ENCODE measurements around the gene PDZRN4.

PDZRN4 gene

DNA sequence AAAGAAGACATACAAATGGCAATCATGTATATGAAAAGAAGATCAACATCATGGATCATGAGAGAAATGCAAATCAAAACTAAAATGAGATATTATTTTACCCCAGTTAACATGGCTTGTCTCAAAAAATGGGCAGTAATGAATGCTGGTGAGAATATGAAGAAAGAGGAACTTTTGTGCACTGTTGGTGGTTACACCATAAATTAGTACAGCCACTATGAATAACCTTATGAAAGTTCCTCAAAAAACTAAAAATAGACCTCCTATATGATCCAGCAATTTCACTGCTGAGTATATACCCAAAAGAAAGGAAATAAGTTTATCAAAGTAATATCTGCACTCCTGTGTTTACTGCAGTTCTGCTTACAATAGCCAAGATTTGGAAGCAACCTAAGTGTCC lies 151.7 kb downstream of the PDZRN4 start:
- no peak overlapping the region for H3K4me2 ChIP-seq (ENCODE audit: low read depth, low read length, poor library complexity, severe bottlenecking)
- no peaks in the 10 kb centered on the region for H3F3A ChIP-seq (ENCODE audit: insufficient read depth)
- no peaks in the 10 kb centered on the region for H3K27me3 ChIP-seq (ENCODE audit: low read length)
- no peak overlapping the region for H3K4me3 ChIP-seq (ENCODE audit: insufficient read depth, low read length, poor library complexity, severe bottlenecking)
- no peaks in the 10 kb centered on the region for H4K20me1 ChIP-seq (ENCODE audit: low read depth, low read length)
- H3K9ac ChIP-seq (ENCODE audit: low read length): no peak overlapping the region
- H2AFZ ChIP-seq (ENCODE audit: low read depth, low read length, severe bottlenecking): no peak overlapping the region
- no peaks in the 10 kb centered on the region for H3K9me3 ChIP-seq (ENCODE audit: insufficient read depth, low read length)
- H3K36me3 ChIP-seq (ENCODE audit: low read length): no peaks in the 10 kb centered on the region
- H3K79me2 ChIP-seq (ENCODE audit: insufficient read depth, low read length): no peaks in the 10 kb centered on the region
- TF ChIP-seq, protein P1, sequence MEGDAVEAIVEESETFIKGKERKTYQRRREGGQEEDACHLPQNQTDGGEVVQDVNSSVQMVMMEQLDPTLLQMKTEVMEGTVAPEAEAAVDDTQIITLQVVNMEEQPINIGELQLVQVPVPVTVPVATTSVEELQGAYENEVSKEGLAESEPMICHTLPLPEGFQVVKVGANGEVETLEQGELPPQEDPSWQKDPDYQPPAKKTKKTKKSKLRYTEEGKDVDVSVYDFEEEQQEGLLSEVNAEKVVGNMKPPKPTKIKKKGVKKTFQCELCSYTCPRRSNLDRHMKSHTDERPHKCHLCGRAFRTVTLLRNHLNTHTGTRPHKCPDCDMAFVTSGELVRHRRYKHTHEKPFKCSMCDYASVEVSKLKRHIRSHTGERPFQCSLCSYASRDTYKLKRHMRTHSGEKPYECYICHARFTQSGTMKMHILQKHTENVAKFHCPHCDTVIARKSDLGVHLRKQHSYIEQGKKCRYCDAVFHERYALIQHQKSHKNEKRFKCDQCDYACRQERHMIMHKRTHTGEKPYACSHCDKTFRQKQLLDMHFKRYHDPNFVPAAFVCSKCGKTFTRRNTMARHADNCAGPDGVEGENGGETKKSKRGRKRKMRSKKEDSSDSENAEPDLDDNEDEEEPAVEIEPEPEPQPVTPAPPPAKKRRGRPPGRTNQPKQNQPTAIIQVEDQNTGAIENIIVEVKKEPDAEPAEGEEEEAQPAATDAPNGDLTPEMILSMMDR (IDR thresholded peaks at IDR 0.05; ENCODE audit: insufficient read depth, low read length, poor library complexity, severe bottlenecking): no peak
- TF ChIP-seq EZH2phosphoT487 (conservative IDR thresholded peaks at IDR 0.05; ENCODE audit: low read length): no peak
- H3K9me2 ChIP-seq (replicated peaks; ENCODE audit: insufficient read depth, low read length): no peaks in the 10 kb centered on the region
- H3K27ac ChIP-seq (ENCODE audit: low read depth, low read length): no peak overlapping the region

DNA sequence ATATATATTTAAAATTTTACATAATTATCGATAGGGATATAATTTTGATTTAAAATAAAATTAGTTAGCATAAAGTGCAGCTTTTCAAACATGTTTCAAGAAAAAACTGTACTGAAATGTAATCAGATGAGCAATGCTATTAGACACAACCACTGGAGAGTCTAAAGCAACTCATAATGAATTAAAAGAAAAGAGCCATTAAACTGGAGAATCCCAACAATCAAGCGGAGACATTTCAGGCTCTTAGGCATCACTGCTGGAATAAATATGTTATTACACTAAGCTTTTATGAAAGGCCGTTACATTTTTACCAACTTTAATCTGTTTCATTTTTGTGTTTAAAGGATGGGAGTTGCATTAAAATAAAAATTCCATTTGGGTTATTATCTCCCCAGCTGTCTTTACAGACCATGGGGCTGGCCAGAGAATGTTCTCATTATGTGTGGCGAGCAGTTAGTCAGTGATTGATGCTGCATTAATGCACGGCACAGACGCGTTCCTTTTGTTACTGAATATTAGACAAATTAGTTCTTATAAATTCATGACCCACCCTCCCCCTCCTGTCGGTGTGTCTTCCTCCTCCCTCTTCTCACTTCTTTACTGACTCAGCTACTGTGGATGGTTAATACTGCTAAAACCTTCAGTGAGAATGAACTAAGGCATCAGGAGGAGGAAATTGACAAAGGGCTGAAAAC lies 156.8 kb downstream of the PDZRN4 start:
- Histone ChIP-seq H3K4me2 (ENCODE audit: low read depth, low read length, poor library complexity, severe bottlenecking) (no peak overlapping the region), H3K27ac (ENCODE audit: low read depth, low read length) (no peak overlapping the region)
- no peak for TF ChIP-seq EZH2phosphoT487 (conservative IDR thresholded peaks at IDR 0.05; ENCODE audit: low read length)

DNA sequence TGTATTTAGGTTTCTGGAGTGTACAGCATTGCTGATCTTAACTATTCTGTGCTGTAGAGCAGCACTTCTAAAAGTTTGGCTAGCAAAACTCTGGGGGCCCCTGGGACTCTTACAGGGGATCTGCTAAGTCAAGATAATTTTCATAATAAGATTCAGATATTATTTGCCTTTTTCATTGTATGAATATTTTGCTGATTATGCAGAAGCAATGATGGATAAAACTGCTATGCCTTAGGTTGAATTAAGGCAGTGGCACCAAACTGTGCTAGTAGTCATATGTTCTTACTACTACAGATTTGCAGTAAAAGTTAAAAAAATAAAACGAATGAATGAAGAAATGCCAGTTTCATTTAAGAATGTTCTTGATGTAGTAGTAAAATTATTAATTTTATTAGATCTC lies 160.1 kb downstream of the PDZRN4 start:
- H4K20me1 ChIP-seq (ENCODE audit: low read depth, low read length): no peaks in the 10 kb centered on the region
- H3K9me3 ChIP-seq (ENCODE audit: insufficient read depth, low read length): no peaks in the 10 kb centered on the region
- H3K36me3 ChIP-seq (ENCODE audit: low read length): no peaks in the 10 kb centered on the region
- no peak overlapping the region for H3K27ac ChIP-seq (ENCODE audit: low read depth, low read length)
- TF ChIP-seq EZH2phosphoT487 (conservative IDR thresholded peaks at IDR 0.05; ENCODE audit: low read length): no peak
- TF ChIP-seq, protein P1 (IDR thresholded peaks at IDR 0.05; ENCODE audit: insufficient read depth, low read length, poor library complexity, severe bottlenecking): no peak
- H3K4me3 ChIP-seq (ENCODE audit: insufficient read depth, low read length, poor library complexity, severe bottlenecking): no peak overlapping the region
- H3K9me2 ChIP-seq (replicated peaks; ENCODE audit: insufficient read depth, low read length): no peaks in the 10 kb centered on the region
- no peaks in the 10 kb centered on the region for H3K79me2 ChIP-seq (ENCODE audit: insufficient read depth, low read length)
- no peak overlapping the region for H2AFZ ChIP-seq (ENCODE audit: low read depth, low read length, severe bottlenecking)
- no peak overlapping the region for H3K4me2 ChIP-seq (ENCODE audit: low read depth, low read length, poor library complexity, severe bottlenecking)
- H3K9ac ChIP-seq (ENCODE audit: low read length): no peak overlapping the region
- H3K27me3 ChIP-seq (ENCODE audit: low read length): no peaks in the 10 kb centered on the region
- no peaks in the 10 kb centered on the region for H3F3A ChIP-seq (ENCODE audit: insufficient read depth)

More for the DNA sequence above, 156.8 kb downstream of the PDZRN4 start:
- Histone ChIP-seq H3F3A (ENCODE audit: insufficient read depth) (no peaks in the 10 kb centered on the region), H4K20me1 (ENCODE audit: low read depth, low read length) (no peaks in the 10 kb centered on the region), H2AFZ (ENCODE audit: low read depth, low read length, severe bottlenecking) (no peak overlapping the region), H3K9ac (ENCODE audit: low read length) (no peak overlapping the region), H3K4me3 (ENCODE audit: insufficient read depth, low read length, poor library complexity, severe bottlenecking) (no peak overlapping the region), H3K27me3 (ENCODE audit: low read length) (no peaks in the 10 kb centered on the region), H3K9me3 (ENCODE audit: insufficient read depth, low read length) (no peaks in the 10 kb centered on the region), H3K36me3 (ENCODE audit: low read length) (no peaks in the 10 kb centered on the region), H3K9me2 (replicated peaks; ENCODE audit: insufficient read depth, low read length) (no peaks in the 10 kb centered on the region), H3K79me2 (ENCODE audit: insufficient read depth, low read length) (no peaks in the 10 kb centered on the region)

DNA sequence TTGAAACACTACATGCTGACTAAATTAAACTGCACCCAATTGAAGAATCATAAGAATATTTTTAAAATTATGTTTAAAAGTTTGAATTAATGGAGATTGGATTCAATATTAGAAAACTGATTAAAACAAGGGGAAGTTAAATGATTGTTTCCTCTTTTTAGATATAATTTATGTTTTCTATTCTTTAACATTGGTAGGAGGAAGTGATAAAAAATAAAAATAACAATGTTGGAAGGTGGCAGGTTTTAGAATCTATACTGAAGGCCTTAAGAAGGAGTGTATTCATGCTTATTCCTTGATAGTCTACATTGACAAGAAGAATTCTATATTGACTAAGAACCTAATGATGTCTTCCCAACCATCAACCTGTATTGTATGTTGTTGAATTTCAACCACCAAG lies 168.1 kb downstream of the PDZRN4 start:
- Histone ChIP-seq H2AFZ (ENCODE audit: low read depth, low read length, severe bottlenecking) (no peak overlapping the region), H3K4me3 (ENCODE audit: insufficient read depth, low read length, poor library complexity, severe bottlenecking) (no peak overlapping the region), H3K9me2 (replicated peaks; ENCODE audit: insufficient read depth, low read length) (no peaks in the 10 kb centered on the region), H3K27ac (ENCODE audit: low read depth, low read length) (no peak overlapping the region), H3K27me3 (ENCODE audit: low read length) (no peaks in the 10 kb centered on the region), H4K20me1 (ENCODE audit: low read depth, low read length) (no peaks in the 10 kb centered on the region), H3K9me3 (ENCODE audit: insufficient read depth, low read length) (no peaks in the 10 kb centered on the region), H3K4me2 (ENCODE audit: low read depth, low read length, poor library complexity, severe bottlenecking) (no peak overlapping the region), H3F3A (ENCODE audit: insufficient read depth) (no peaks in the 10 kb centered on the region), H3K9ac (ENCODE audit: low read length) (no peak overlapping the region), H3K79me2 (ENCODE audit: insufficient read depth, low read length) (no peaks in the 10 kb centered on the region), H3K36me3 (ENCODE audit: low read length) (no peaks in the 10 kb centered on the region)
- TF ChIP-seq, protein P1 (IDR thresholded peaks at IDR 0.05; ENCODE audit: insufficient read depth, low read length, poor library complexity, severe bottlenecking): no peak
- TF ChIP-seq EZH2phosphoT487 (conservative IDR thresholded peaks at IDR 0.05; ENCODE audit: low read length): no peak
